Measurements from ENCODE around the gene SPAG16. TPM values are rescaled to one million over a fixed set of nuclear protein-coding genes. Genes with fewer than 3 reads are reported as not detected.

Gene SPAG16
- total RNA-seq, 1 donor from 2014 or later = 16.7 TPM

DNA sequence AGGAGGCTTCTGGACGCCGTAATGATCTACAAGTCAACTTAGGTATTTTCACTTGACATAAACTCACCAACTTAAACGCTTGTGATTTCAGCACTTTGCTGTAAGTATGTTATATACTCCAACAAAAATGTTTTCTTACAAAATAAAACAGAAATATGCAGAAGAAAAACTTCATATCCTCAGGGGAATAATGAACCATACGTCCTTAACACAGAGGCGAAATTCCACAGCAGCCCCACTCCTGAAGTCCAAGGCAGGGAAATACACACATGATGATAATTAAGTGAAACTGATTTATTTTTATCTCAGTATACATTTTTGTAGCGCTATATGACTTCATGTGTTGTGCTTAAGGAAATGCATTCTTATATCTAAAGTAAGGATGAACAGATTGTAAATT is 791.2 kb downstream of the SPAG16 start:
- no peaks in the 10 kb centered on the region for H3K9me3 Mint-ChIP-seq (ENCODE audit: unreplicated experiment)
- no peaks in the 10 kb centered on the region for H3K9me3 ChIP-seq (ENCODE audit: insufficient read depth, low read depth, low read length)
- no peaks in the 10 kb centered on the region for H3K4me1 Mint-ChIP-seq (ENCODE audit: low read depth, unreplicated experiment)
- H3K4me3 Mint-ChIP-seq (ENCODE audit: unreplicated experiment) = no peak overlapping the region
- no peaks in the 10 kb centered on the region for H3K36me3 Mint-ChIP-seq (ENCODE audit: low read depth, unreplicated experiment)
- H3K4me1 ChIP-seq (ENCODE audit: insufficient read depth, low read length) = no peaks in the 10 kb centered on the region
- H3K27ac ChIP-seq (ENCODE audit: low read depth, low read length) = no peak overlapping the region
- no peaks in the 10 kb centered on the region for H4K20me1 ChIP-seq (ENCODE audit: insufficient read depth, low read length)
- H3K27ac Mint-ChIP-seq (ENCODE audit: unreplicated experiment) = no peak overlapping the region
- no peak overlapping the region for H2AFZ ChIP-seq (ENCODE audit: low read depth, low read length)
- no peak overlapping the region for H3K4me3 ChIP-seq (ENCODE audit: insufficient read depth, low read depth, low read length)
- no peaks in the 10 kb centered on the region for H3K36me3 ChIP-seq (ENCODE audit: insufficient read depth, low read length)
- H3K27me3 Mint-ChIP-seq (ENCODE audit: low read depth, unreplicated experiment) = no peaks in the 10 kb centered on the region
- no peaks in the 10 kb centered on the region for H3K79me2 ChIP-seq (ENCODE audit: insufficient read depth, low read length)
- H3K27me3 ChIP-seq (ENCODE audit: insufficient read depth, low read length) = no peaks in the 10 kb centered on the region
- H3K9ac ChIP-seq (ENCODE audit: low read length) = no peak overlapping the region
- FAIRE-seq (no peak), DNase-seq (ENCODE audit: low read depth) (no peak)
- H3K4me2 ChIP-seq (ENCODE audit: low read length) = no peak overlapping the region
- TF ChIP-seq, protein P1, sequence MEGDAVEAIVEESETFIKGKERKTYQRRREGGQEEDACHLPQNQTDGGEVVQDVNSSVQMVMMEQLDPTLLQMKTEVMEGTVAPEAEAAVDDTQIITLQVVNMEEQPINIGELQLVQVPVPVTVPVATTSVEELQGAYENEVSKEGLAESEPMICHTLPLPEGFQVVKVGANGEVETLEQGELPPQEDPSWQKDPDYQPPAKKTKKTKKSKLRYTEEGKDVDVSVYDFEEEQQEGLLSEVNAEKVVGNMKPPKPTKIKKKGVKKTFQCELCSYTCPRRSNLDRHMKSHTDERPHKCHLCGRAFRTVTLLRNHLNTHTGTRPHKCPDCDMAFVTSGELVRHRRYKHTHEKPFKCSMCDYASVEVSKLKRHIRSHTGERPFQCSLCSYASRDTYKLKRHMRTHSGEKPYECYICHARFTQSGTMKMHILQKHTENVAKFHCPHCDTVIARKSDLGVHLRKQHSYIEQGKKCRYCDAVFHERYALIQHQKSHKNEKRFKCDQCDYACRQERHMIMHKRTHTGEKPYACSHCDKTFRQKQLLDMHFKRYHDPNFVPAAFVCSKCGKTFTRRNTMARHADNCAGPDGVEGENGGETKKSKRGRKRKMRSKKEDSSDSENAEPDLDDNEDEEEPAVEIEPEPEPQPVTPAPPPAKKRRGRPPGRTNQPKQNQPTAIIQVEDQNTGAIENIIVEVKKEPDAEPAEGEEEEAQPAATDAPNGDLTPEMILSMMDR (IDR thresholded peaks at IDR 0.05; ENCODE audit: insufficient read depth, low read depth, low read length) = no peak
- TF ChIP-seq EZH2 (IDR thresholded peaks at IDR 0.05; ENCODE audit: insufficient read depth, low read length) = no peak

DNA sequence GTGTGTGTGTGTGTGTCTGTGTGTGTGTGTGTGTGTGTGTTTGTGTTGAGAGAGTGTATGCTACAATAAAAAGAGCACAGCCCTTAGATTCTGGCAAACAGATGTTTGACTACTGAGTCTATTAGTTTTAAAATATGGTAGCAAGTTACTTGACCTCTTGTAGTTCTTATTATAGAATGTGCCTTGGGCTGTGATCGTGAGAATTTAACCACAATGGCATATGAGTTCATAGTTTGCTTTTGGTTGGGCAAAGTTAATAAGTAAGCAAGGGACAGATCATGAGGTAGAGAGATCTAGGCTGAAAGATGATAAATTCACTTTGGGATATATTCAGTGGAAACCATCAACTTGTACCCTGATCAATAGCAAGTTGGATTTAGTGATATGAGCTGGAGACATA is 792.3 kb downstream of the SPAG16 start:
- Histone ChIP-seq H3K27ac (ENCODE audit: low read depth, low read length) (no peak overlapping the region), H3K9ac (ENCODE audit: low read length) (no peak overlapping the region), H3K27me3 (ENCODE audit: insufficient read depth, low read length) (no peaks in the 10 kb centered on the region), H3K4me1 (ENCODE audit: insufficient read depth, low read length) (no peaks in the 10 kb centered on the region), H3K79me2 (ENCODE audit: insufficient read depth, low read length) (no peaks in the 10 kb centered on the region), H2AFZ (ENCODE audit: low read depth, low read length) (no peak overlapping the region), H4K20me1 (ENCODE audit: insufficient read depth, low read length) (no peaks in the 10 kb centered on the region), H3K4me3 (ENCODE audit: insufficient read depth, low read depth, low read length) (no peak overlapping the region), H3K4me2 (ENCODE audit: low read length) (no peak overlapping the region), H3K9me3 (ENCODE audit: insufficient read depth, low read depth, low read length) (no peaks in the 10 kb centered on the region), H3K36me3 (ENCODE audit: insufficient read depth, low read length) (no peaks in the 10 kb centered on the region)
- Mint-ChIP-seq H3K4me3 (ENCODE audit: unreplicated experiment) (no peak overlapping the region), H3K36me3 (ENCODE audit: low read depth, unreplicated experiment) (no peaks in the 10 kb centered on the region), H3K27ac (ENCODE audit: unreplicated experiment) (no peak overlapping the region), H3K4me1 (ENCODE audit: low read depth, unreplicated experiment) (no peaks in the 10 kb centered on the region), H3K9me3 (ENCODE audit: unreplicated experiment) (no peaks in the 10 kb centered on the region), H3K27me3 (ENCODE audit: low read depth, unreplicated experiment) (no peaks in the 10 kb centered on the region)
- TF ChIP-seq, protein P1 (IDR thresholded peaks at IDR 0.05; ENCODE audit: insufficient read depth, low read depth, low read length) = no peak
- TF ChIP-seq EZH2 (IDR thresholded peaks at IDR 0.05; ENCODE audit: insufficient read depth, low read length) = no peak
- FAIRE-seq (no peak), DNase-seq (ENCODE audit: low read depth) (no peak)

DNA sequence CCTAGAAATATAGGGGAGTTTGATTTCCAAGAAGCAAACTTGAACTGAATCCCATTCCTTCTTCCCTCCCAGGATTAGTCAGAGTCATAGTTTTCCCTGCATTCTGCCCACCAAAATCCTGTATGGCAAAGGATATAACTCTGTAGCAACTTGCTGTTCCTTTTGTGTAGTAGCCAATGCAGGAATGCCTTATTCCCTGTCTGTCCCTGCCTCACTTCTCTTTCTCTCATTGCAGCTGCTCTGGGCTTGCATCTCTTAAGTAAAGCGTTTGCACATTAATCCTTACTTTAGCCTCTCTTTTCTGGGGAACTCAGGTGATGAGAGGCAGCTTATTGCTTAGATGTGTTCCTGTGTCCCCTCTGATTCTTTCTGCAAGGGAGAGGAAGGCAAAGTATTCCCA is 793.5 kb downstream of the SPAG16 start:
- Histone ChIP-seq H3K36me3 (ENCODE audit: insufficient read depth, low read length) (no peaks in the 10 kb centered on the region), H3K9me3 (ENCODE audit: insufficient read depth, low read depth, low read length) (no peaks in the 10 kb centered on the region), H3K27me3 (ENCODE audit: insufficient read depth, low read length) (no peaks in the 10 kb centered on the region), H4K20me1 (ENCODE audit: insufficient read depth, low read length) (no peaks in the 10 kb centered on the region), H3K79me2 (ENCODE audit: insufficient read depth, low read length) (no peaks in the 10 kb centered on the region), H3K27ac (ENCODE audit: low read depth, low read length) (no peak overlapping the region), H3K4me3 (ENCODE audit: insufficient read depth, low read depth, low read length) (no peak overlapping the region), H3K4me1 (ENCODE audit: insufficient read depth, low read length) (no peaks in the 10 kb centered on the region), H3K9ac (ENCODE audit: low read length) (no peak overlapping the region), H3K4me2 (ENCODE audit: low read length) (no peak overlapping the region), H2AFZ (ENCODE audit: low read depth, low read length) (no peak overlapping the region)
- Mint-ChIP-seq H3K9me3 (ENCODE audit: unreplicated experiment) (no peaks in the 10 kb centered on the region), H3K27ac (ENCODE audit: unreplicated experiment) (no peak overlapping the region), H3K4me3 (ENCODE audit: unreplicated experiment) (no peak overlapping the region), H3K4me1 (ENCODE audit: low read depth, unreplicated experiment) (no peaks in the 10 kb centered on the region), H3K27me3 (ENCODE audit: low read depth, unreplicated experiment) (no peaks in the 10 kb centered on the region), H3K36me3 (ENCODE audit: low read depth, unreplicated experiment) (no peaks in the 10 kb centered on the region)
- FAIRE-seq = no peak
- DNase-seq (ENCODE audit: low read depth) = no peak
- TF ChIP-seq, protein P1 (IDR thresholded peaks at IDR 0.05; ENCODE audit: insufficient read depth, low read depth, low read length) = no peak
- TF ChIP-seq EZH2 (IDR thresholded peaks at IDR 0.05; ENCODE audit: insufficient read depth, low read length) = no peak

Data from astrocyte (in vitro differentiated cells and primary cell).